Panc1 (cell line): ENCODE measurements around the gene FBXO47. TPM values are rescaled to one million over a fixed set of nuclear protein-coding genes. Genes with fewer than 3 reads are reported as not detected.

Experiments used
- ATAC-seq: fragments of 200-7000 bp; cut with Tn5 transposase; 2 replicates; pipeline ENCODE4 v1.9.1; 2020; ENCODE audit warnings: mild to moderate bottlenecking, moderate library complexity
- BruUV-seq: library from RNA; stranded (reverse); fragments of 400-500 nt; replicated peaks from 2 replicates; lab custom pipeline; 2021; lab: Mats Ljungman, UMichigan
- CTCF ChIA-PET: fragments of 300-600 bp; sonication (Branson Sonifier 250); formaldehyde crosslinking; loops from one replicate; lab custom pipeline; 2022; ENCODE audit warnings: antibody characterized with exemption; lab: Charles Lee
- POLR2A ChIA-PET: fragments of 300-600 bp; sonication (Branson Sonifier 250); formaldehyde crosslinking; loops from one replicate; lab custom pipeline; 2022; ENCODE audit warnings: antibody characterized with exemption; lab: Charles Lee
- DNase-seq: peaks from one replicate; pipeline ENCODE4 v3.0.0-alpha.2; 2010; ENCODE audit warnings: low read depth, low spot score
- H3K27ac ChIP-seq: 2 replicates; pipeline ENCODE4 v1.5.1; 2011; ENCODE audit warnings: mild to moderate bottlenecking, low read length, inconsistent platforms
- H3K27me3 ChIP-seq: fragments of 200-500 bp; sonication (Bioruptor generic); 2 replicates; pipeline ENCODE4 v1.6.0; 2014; ENCODE audit warnings: low read length, inconsistent platforms; ENCODE audit not compliant: control insufficient read depth, insufficient read depth
- H3K36me3 ChIP-seq: fragments of 200-500 bp; sonication (Bioruptor generic); 2 replicates; pipeline ENCODE4 v1.5.1; 2014; ENCODE audit warnings: inconsistent platforms, mild to moderate bottlenecking, low read length, moderate library complexity; ENCODE audit not compliant: control insufficient read depth, insufficient read depth
- H3K4me1 ChIP-seq: 2 replicates; pipeline ENCODE4 v1.5.1; 2011; ENCODE audit warnings: inconsistent platforms, mild to moderate bottlenecking, low read length, moderate library complexity; ENCODE audit not compliant: control insufficient read depth, insufficient read depth
- H3K4me3 ChIP-seq, 2 experiments: 2 replicates each; pipeline ENCODE4 v1.5.1; 2011 to 2012; ENCODE audit warnings: low read depth in 2 of 2, low read length in 2 of 2, mild to moderate bottlenecking in 2 of 2, inconsistent platforms in 1 of 2, moderate library complexity in 1 of 2
- H3K9me3 ChIP-seq: fragments of 200-500 bp; sonication (Bioruptor generic); 2 replicates; pipeline ENCODE4 v1.5.1; 2014; ENCODE audit warnings: low read depth, mild to moderate bottlenecking, inconsistent platforms, low read length, moderate library complexity; ENCODE audit not compliant: control insufficient read depth, insufficient read depth
- POLR2AphosphoS5 ChIP-seq: IDR thresholded peaks from 2 replicates; pipeline ENCODE4 v1.6.1; 2012; ENCODE audit warnings: mild to moderate bottlenecking, low read depth, low read length, moderate library complexity
- SIN3A ChIP-seq: IDR thresholded peaks from 2 replicates; pipeline ENCODE4 v1.6.1; 2012; ENCODE audit warnings: low read depth, mild to moderate bottlenecking, low read length, moderate library complexity, borderline replicate concordance; ENCODE audit not compliant: insufficient read depth
- TCF7L2 ChIP-seq: IDR thresholded peaks from 2 replicates; pipeline ENCODE4 v1.6.1; 2011; ENCODE audit warnings: mild to moderate bottlenecking, low read depth, low read length, inconsistent platforms
- in situ Hi-C: cut with HindIII; loops from 2 replicates; pipeline ENCODE4 v1.10.0; 2016; ENCODE audit warnings: low sequenced_read_pairs, low pct_unique_long_range_greater_than_20kb
- intact Hi-C: fragments of 100-400 bp; cut with micrococcal nuclease; formaldehyde crosslinking; loops from one replicate; pipeline ENCODE4 v1.10.0; 2022; ENCODE audit not compliant: unreplicated experiment
- total RNA-seq: library from RNA; stranded (reverse); gene quantifications from one replicate; pipeline ENCODE4 v1.2.1, GENCODE V29; 2021; ENCODE audit not compliant: unreplicated experiment
- TF ChIP-seq, protein P1 (sequence below), 2 experiments: IDR thresholded peaks; 2 replicates each; pipeline ENCODE4 v1.6.1; 2011 to 2012; ENCODE audit warnings: low read depth in 2 of 2, control low read depth in 1 of 2, low read length in 1 of 2, mild to moderate bottlenecking in 1 of 2, moderate library complexity in 1 of 2; ENCODE audit not compliant: insufficient read depth in 1 of 2
- TF ChIP-seq, protein P2 (sequence below): fragments of 450-650 bp; IDR thresholded peaks from 2 replicates; pipeline ENCODE4 v1.5.1; 2017; ENCODE audit warnings: mild to moderate bottlenecking

The FBXO47 gene
- total RNA-seq, 1 experiment from 2014 or later, result not detected

DNA sequence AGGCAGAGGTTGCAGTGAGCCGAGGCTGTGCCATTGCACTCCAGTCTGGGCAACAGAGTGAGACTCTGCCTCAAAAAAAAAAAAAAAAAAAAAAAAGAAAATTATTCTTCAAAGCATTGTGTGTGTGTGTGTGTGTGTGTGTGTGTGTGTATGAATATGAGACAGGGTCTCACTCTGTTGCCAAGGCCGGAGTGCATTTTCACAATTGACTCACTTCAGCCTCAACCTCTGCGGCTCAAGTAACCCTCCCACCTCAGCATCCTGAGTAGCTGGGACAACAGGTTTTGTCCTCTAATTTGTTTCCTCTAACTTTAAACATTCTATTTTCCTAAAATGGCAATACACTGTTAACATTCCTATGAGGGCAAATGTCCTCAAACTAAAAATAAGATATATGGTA is 7.7 kb downstream of the FBXO47 start:
- ATAC-seq, result no peak
- no TSS peak for BruUV-seq
- DNase-seq, result no peak
- Histone ChIP-seq H3K4me3 (no peak overlapping the region), H3K4me1 (no peaks in the 10 kb centered on the region; the same call in 1 of the 2 replicates), H3K27me3 (no peaks in the 10 kb centered on the region), H3K27ac (no peak overlapping the region), H3K36me3 (no peaks in the 10 kb centered on the region), H3K9me3 (no peaks in the 10 kb centered on the region)
- POLR2A ChIA-PET, result no interaction called here
- in situ Hi-C loops (no loop called here), intact Hi-C loops (no loop called here)
- CTCF ChIA-PET, result no interaction called here
- TF ChIP-seq SIN3A (no peak), TCF7L2 (no peak), POLR2AphosphoS5 (no peak)
- TF ChIP-seq, protein P1, sequence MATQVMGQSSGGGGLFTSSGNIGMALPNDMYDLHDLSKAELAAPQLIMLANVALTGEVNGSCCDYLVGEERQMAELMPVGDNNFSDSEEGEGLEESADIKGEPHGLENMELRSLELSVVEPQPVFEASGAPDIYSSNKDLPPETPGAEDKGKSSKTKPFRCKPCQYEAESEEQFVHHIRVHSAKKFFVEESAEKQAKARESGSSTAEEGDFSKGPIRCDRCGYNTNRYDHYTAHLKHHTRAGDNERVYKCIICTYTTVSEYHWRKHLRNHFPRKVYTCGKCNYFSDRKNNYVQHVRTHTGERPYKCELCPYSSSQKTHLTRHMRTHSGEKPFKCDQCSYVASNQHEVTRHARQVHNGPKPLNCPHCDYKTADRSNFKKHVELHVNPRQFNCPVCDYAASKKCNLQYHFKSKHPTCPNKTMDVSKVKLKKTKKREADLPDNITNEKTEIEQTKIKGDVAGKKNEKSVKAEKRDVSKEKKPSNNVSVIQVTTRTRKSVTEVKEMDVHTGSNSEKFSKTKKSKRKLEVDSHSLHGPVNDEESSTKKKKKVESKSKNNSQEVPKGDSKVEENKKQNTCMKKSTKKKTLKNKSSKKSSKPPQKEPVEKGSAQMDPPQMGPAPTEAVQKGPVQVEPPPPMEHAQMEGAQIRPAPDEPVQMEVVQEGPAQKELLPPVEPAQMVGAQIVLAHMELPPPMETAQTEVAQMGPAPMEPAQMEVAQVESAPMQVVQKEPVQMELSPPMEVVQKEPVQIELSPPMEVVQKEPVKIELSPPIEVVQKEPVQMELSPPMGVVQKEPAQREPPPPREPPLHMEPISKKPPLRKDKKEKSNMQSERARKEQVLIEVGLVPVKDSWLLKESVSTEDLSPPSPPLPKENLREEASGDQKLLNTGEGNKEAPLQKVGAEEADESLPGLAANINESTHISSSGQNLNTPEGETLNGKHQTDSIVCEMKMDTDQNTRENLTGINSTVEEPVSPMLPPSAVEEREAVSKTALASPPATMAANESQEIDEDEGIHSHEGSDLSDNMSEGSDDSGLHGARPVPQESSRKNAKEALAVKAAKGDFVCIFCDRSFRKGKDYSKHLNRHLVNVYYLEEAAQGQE (IDR thresholded peaks at IDR 0.05; ENCODE audit: insufficient read depth in 1 of 2, low read depth in 2 of 2, low read length in 1 of 2), result no peak
- TF ChIP-seq, protein P2, sequence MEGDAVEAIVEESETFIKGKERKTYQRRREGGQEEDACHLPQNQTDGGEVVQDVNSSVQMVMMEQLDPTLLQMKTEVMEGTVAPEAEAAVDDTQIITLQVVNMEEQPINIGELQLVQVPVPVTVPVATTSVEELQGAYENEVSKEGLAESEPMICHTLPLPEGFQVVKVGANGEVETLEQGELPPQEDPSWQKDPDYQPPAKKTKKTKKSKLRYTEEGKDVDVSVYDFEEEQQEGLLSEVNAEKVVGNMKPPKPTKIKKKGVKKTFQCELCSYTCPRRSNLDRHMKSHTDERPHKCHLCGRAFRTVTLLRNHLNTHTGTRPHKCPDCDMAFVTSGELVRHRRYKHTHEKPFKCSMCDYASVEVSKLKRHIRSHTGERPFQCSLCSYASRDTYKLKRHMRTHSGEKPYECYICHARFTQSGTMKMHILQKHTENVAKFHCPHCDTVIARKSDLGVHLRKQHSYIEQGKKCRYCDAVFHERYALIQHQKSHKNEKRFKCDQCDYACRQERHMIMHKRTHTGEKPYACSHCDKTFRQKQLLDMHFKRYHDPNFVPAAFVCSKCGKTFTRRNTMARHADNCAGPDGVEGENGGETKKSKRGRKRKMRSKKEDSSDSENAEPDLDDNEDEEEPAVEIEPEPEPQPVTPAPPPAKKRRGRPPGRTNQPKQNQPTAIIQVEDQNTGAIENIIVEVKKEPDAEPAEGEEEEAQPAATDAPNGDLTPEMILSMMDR, result no peak

DNA sequence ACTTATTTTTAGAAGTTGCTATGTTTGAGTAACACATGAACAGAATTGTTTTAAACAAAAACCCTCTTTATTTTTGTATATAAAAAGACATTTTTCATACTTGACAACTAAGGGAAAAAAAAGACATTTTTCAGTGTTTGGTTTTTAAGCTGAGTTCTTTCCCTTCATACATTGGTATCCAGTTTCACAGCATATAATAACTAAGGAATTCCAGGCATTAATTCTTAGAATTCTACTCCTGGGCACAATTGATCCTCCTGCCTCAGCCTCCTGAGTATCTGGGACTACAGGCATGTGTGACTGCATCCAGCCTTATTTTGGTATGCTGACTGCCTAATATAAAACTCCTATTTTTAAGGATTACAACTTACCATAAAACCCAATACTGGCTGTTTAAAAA is 8.4 kb downstream of the FBXO47 start:
- POLR2A ChIA-PET, result interaction anchor here (0.7 kb wide), 1 partner anchor 883 kb away, joined by 5 read pairs; no protein-coding TSS in a partner anchor
- H3K27ac ChIP-seq, result no peak overlapping the region
- no peaks in the 10 kb centered on the region for H3K9me3 ChIP-seq
- intact Hi-C loops, result no loop called here
- no TSS peak for BruUV-seq
- DNase-seq (no peak), ATAC-seq (no peak)
- no peak overlapping the region for H3K4me3 ChIP-seq
- CTCF ChIA-PET, result no interaction called here
- no peaks in the 10 kb centered on the region for H3K27me3 ChIP-seq
- H3K4me1 ChIP-seq, result no peaks in the 10 kb centered on the region; the same call in 1 of the 2 replicates
- in situ Hi-C loops, result no loop called here
- no peaks in the 10 kb centered on the region for H3K36me3 ChIP-seq
- TF ChIP-seq, protein P2, result no peak
- no peak for TF ChIP-seq TCF7L2
- no peak for TF ChIP-seq SIN3A
- TF ChIP-seq, protein P1 (IDR thresholded peaks at IDR 0.05; ENCODE audit: insufficient read depth in 1 of 2, low read depth in 2 of 2, low read length in 1 of 2), result no peak
- no peak for TF ChIP-seq POLR2AphosphoS5
